Prostate gland (tissue), 2 donors: ENCODE measurements around the gene METTL26. TPM values are rescaled to one million over a fixed set of nuclear protein-coding genes. Genes with fewer than 3 reads are reported as not detected.
A peak's percentile ranks its signal among the peaks of the same experiment; 100 is the strongest.

Experiments used
- DNase-seq: peaks from one replicate; pipeline ENCODE4 v3.0.0-alpha.2; 2019; ENCODE audit warnings: low spot score
- H3K27ac ChIP-seq, 2 donors: fragments of 200-600 bp; sonication (generic); 2 replicates each; pipeline ENCODE4 v1.5.1; 2017 to 2019
- H3K27me3 ChIP-seq: fragments of 200-600 bp; sonication (generic); replicated peaks from 2 replicates; pipeline ENCODE4 v1.5.1; 2019; ENCODE audit not compliant: insufficient read depth
- H3K36me3 ChIP-seq, 2 donors: fragments of 200-600 bp; sonication (generic); 1 replicate in 1 of 2; 2 replicates in 1 of 2; pipeline versions ENCODE4 v1.5.1 to v1.8.1; 2017 to 2019
- H3K4me1 ChIP-seq: fragments of 200-600 bp; sonication (generic); replicated peaks from 2 replicates; pipeline ENCODE4 v1.5.1; 2019
- H3K4me3 ChIP-seq, 2 donors: fragments of 200-600 bp; sonication (generic); 2 replicates each; pipeline ENCODE4 v1.5.1; 2017 to 2019
- H3K9me3 ChIP-seq: fragments of 200-600 bp; sonication (generic); 2 replicates; pipeline ENCODE4 v1.5.1; 2017
- POLR2A ChIP-seq: fragments of 450-650 bp; IDR thresholded peaks from one replicate; pipeline ENCODE4 v1.6.1; 2016; ENCODE audit warnings: antibody characterized with exemption, mild to moderate bottlenecking
- POLR2AphosphoS5 ChIP-seq: sonication (generic); formaldehyde crosslinking; IDR thresholded peaks from one replicate; pipeline ENCODE4 v1.6.1; 2017; ENCODE audit warnings: antibody characterized with exemption
- WGBS: methylation state at CpG from one replicate; pipeline ENCODE4 v1.1.5; 2018; 5-methylcytosine and 5-hydroxymethylcytosine counted together
- intact Hi-C: fragments of 100-400 bp; cut with DNase I; formaldehyde crosslinking; loops from one replicate; pipeline ENCODE4 v1.14.2; 2022
- total RNA-seq, 2 donors: library from RNA; depleted of rRNA; stranded (reverse); fragments of >200 nt; gene quantifications; one replicate each; pipeline ENCODE4 v1.1.0, GENCODE V29; 2016
- TF ChIP-seq, protein P1 (sequence below), 4 experiments: fragments of 200-600 bp in 2 of 4; fragments of 450-650 bp in 2 of 4; sonication (generic) in 2 of 4; IDR thresholded peaks; 1 replicate in 3 of 4; 2 replicates in 1 of 4; pipeline ENCODE4 v1.5.1; 2016 to 2019; ENCODE audit warnings: antibody characterized with exemption in 4 of 4, mild to moderate bottlenecking in 2 of 4, moderate library complexity in 2 of 4

Gene METTL26
- total RNA-seq = 100 to 1,000 TPM; 179 to 207 TPM

DNA sequence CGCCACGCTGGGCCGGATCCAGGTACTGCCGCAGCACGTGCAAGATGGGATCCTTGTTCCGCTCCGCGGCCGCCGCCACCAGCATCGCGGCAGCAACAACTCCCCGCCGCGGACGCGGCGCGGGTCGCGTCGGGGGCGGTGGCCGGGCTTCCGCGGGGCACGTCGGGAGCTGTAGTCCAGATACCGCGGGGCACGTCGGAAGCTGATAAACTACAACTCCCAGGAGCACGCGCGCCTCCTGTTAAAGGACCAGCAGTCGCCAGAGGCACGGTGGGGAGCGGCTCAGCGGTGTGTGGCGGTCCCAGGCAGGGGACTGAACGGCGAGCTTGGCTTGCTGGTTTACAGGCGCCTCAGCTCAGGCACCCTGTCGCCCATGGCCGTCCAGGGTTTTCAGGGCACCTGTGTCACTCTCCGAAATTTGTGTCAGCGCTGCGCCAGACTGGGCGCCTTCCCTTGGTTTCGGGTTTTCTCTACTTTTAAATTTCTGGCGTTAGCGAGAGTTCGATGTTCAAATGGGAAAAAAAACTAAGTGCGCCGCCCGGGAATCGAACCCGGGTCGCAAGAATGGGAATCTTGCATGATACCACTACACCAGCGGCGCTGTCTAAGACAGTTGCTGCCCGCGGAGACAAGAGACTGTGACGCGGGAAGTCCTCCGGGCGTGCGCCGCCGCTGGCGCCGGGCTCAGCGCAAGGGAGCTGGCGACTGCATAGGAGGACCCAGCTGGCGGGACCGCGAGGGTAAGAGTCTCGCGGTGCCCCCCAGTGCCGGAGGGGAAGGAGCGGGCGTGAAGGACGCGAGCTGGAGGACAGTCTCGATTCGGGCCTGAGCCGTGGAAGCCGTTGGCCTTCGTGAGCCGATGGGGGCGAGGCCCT is at the start of gene METTL26:
METTL26 (minus strand) TSS at position 100 of the 875 bp plus-strand sequence; CDS start at position 85, 15 bp downstream.
- Histone ChIP-seq H3K36me3 (no peaks in the 10 kb centered on the region), H3K27me3 (no peaks in the 10 kb centered on the region), H3K4me3 (peak within 1 kb of the TSS; percentile 49 to 64), H3K4me1 (peaks cover 9% of the 10 kb centered on the region), H3K9me3 (no peaks in the 10 kb centered on the region), H3K27ac (peak within 1 kb of the TSS; percentile 97)
- peak; percentile 58 for TF ChIP-seq POLR2A
- TF ChIP-seq, protein P1, sequence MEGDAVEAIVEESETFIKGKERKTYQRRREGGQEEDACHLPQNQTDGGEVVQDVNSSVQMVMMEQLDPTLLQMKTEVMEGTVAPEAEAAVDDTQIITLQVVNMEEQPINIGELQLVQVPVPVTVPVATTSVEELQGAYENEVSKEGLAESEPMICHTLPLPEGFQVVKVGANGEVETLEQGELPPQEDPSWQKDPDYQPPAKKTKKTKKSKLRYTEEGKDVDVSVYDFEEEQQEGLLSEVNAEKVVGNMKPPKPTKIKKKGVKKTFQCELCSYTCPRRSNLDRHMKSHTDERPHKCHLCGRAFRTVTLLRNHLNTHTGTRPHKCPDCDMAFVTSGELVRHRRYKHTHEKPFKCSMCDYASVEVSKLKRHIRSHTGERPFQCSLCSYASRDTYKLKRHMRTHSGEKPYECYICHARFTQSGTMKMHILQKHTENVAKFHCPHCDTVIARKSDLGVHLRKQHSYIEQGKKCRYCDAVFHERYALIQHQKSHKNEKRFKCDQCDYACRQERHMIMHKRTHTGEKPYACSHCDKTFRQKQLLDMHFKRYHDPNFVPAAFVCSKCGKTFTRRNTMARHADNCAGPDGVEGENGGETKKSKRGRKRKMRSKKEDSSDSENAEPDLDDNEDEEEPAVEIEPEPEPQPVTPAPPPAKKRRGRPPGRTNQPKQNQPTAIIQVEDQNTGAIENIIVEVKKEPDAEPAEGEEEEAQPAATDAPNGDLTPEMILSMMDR (IDR thresholded peaks at IDR 0.05) = peak in 2 of 4 experiments; percentile 28 to 32
- TF ChIP-seq POLR2AphosphoS5 = peak; percentile 79
- intact Hi-C loops = loop anchor here (2.0 kb wide), 1 partner anchor 48 kb away; no protein-coding TSS in a partner anchor
- peak; percentile 95 for DNase-seq
- WGBS = under 1% methylated on average over 91 of the region's 91 CpGs

DNA sequence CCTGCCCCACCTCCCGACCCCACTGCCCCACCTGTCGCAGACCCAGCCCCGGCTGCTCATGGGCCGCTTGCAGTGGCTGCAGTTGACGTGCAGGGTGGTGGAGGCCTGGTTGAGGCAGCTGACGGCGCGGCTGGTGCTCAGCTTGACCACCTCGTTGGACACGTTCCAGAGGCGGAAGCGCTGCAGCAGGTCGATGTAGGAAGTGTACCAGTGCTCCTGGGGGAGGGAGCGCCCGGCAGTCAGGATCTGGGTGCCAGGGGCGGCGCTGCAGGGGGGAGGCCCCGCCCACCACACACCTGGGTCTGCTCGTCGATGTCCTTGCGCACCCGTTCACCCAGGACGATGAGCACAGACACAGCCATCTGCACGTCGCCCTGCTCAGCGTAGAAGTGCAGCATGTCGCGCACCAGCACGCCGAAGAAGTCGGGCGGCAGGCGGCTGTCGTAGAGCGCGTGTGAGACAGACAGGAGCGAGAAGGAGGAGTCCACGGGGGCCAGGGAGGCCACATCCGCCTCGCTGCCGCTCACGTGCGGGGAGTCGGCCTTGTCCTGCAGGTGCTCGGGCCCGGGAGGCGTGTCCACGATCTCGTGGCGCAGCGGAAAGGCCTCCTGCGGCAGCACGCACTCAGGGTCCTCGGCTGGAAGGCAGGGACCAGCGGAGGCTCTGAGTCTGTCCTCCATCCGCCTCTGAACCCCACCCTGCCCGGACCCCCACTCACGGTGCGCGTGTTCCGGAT is 49.0 kb upstream of the METTL26 start:
- Histone ChIP-seq H3K4me1 (peaks cover 29% of the 10 kb centered on the region), H3K27ac (peak overlapping the region; percentile 74 to 76), H3K9me3 (no peaks in the 10 kb centered on the region), H3K4me3 (peak overlapping the region; percentile 52 to 77), H3K36me3 (peaks cover 7 to 10% of the 10 kb centered on the region in 2 donors), H3K27me3 (no peaks in the 10 kb centered on the region)
- 91% methylated on average over 61 of the region's 61 CpGs for WGBS
- intact Hi-C loops = no loop called here
- no peak for DNase-seq
- TF ChIP-seq, protein P1 (IDR thresholded peaks at IDR 0.05) = no peak
- no peak for TF ChIP-seq POLR2AphosphoS5
- no peak for TF ChIP-seq POLR2A

DNA sequence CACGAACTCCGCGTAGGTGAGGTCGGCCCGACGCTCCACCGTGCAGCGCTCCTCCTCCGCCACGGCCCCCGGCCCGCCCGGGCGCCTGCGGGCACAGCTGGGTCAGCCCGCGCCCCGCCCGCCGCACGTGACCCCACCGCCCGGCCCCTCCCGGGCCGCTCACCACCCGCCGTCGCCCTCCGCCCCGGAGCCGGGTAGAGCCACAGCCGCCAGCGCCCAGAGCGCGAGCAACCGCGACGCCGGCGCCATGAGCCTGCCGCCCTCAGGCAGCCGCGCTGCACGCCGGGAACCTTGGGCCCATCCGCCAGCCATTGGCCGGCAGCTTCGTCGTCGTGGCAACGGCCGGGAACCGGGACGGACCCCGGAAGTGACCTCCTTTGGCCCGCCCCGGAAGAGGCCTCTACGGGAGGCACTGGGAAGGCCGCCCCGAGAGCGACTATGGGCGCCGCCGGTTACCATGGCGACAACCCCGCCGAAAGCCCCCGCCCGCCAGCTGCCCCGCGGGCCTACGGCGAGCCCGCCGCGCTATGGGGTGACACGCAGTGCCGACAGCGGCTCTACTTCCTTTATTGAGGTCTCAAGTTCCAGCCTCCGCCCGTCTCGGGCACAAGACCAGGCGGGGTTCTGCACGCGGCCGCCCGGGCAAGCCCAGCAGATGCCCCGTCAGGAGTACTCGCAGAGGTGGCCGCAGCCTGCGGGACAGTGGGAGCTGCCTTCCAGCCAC is 48.1 kb upstream of the METTL26 start, which contains the start of gene JMJD8:
JMJD8 (minus strand) TSS at position 264 of the 724 bp plus-strand sequence; CDS start at position 249, 15 bp downstream.
- 1% methylated on average over 44 of the region's 91 CpGs for WGBS
- intact Hi-C loops = no loop called here
- H3K4me1 ChIP-seq = peaks cover 25% of the 10 kb centered on the region

DNA sequence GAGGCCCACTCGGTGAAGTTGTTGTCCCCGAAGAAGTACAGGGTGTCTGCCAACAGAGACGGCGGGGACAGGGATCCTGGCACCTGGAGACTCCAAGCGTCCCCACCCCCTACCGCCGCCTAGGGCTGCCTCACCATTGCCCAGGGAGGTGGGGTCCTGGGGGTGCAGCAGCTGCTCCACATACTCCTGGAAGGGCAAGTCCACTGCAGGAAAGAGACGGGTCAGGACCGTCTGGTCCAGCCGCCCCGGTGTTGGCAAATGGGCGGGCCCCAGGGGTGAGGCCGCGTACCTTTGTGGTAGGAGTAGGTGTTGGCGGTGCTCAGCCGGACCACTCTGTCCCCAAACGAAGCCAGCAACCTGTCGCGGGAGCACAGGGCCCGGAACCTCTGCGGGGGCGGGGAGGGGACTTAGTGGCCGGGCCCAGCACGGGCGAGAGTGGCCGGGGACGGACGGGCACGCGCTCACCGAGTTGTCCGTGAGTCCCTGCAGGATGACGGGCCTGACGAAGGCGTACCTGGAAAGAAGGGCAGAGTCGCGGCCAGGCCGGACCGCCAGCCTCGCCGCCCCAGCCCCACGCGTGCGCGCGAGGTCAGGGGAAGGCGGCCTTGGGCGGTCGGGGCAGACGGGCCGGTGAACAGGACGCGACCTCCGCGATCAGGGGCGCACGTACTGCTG is 47.4 kb upstream of the METTL26 start:
- no peaks in the 10 kb centered on the region for H3K9me3 ChIP-seq
- no peaks in the 10 kb centered on the region for H3K27me3 ChIP-seq
- TF ChIP-seq, protein P1 (IDR thresholded peaks at IDR 0.05) = no peak
- TF ChIP-seq POLR2AphosphoS5 (no peak), POLR2A (no peak)
- intact Hi-C loops = no loop called here
- peak overlapping the region; percentile 52 to 77 for H3K4me3 ChIP-seq
- WGBS = 11% methylated on average over 42 of the region's 57 CpGs
- no peak for DNase-seq
- H3K27ac ChIP-seq = peak overlapping the region in 1 of 2 donors; percentile 74
- peaks cover 25% of the 10 kb centered on the region for H3K4me1 ChIP-seq
- peaks cover 7 to 10% of the 10 kb centered on the region in 2 donors for H3K36me3 ChIP-seq

More for the DNA sequence above, 48.1 kb upstream of the METTL26 start, which contains the start of gene JMJD8:
- Histone ChIP-seq H3K9me3 (no peaks in the 10 kb centered on the region), H3K27me3 (no peaks in the 10 kb centered on the region), H3K36me3 (peaks cover 7 to 10% of the 10 kb centered on the region in 2 donors), H3K27ac (peak within 1 kb of the TSS; percentile 74 to 76), H3K4me3 (peak within 1 kb of the TSS; percentile 52 to 77)
- TF ChIP-seq POLR2AphosphoS5 = peak; percentile 98
- TF ChIP-seq POLR2A = peak; percentile 39
- TF ChIP-seq, protein P1 (IDR thresholded peaks at IDR 0.05) = peak in 2 of 4 experiments; percentile 23 to 26
- DNase-seq = peak; percentile 96
